Measurements from ENCODE around the gene SCYL1. TPM values are rescaled to one million over a fixed set of nuclear protein-coding genes. Genes with fewer than 3 reads are reported as not detected.
A peak's percentile ranks its signal among the peaks of the same experiment; 100 is the strongest.

Gene SCYL1
- total RNA-seq, 1 experiment from 2014 or later, result 54.7 TPM

DNA sequence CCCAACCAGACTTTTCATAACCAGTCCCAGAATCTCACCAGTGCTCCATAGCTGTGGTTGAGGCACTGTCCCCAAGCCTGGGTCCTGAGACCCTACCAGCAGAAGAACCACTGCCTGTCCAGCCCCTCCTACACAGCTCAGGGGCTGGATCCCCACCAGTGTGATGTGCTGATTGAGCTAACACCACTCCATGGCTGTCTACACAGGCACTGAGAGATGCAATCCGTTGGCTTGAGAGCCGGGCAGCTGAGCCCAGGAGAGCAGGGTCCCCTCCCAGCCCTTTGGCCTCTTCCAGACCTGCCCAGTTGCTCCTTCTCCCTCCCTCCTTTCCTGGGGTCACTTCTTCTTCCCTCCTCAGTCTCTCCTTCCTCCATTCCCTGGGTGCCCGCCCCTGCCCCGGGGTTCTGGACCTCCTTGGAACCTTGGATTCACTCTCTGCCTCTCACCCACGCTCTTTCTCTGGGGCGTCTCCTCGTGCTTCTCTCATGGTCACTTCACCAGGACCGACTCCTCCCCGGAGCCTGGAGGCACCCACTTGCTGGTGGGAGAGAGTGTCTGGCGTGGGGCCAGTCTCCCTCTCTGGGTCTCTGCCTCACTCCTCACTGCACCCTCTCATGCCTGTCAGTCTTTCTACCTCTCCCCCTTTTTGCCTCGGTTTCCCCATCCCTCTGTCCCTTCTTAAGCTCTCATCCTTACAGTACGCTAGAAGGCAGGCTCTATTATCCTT, 706 bp upstream of the SCYL1 start:
- Mint-ChIP-seq H3K9me3 (no peaks in the 10 kb centered on the region), H3K27me3 (ENCODE audit: low read depth) (peaks cover 18% of the 10 kb centered on the region), H3K27ac (no peak overlapping the region; a peak in 2 of 7 replicates), H3K4me3 (peak overlapping the region; percentile 55 to 75; a peak in 4 of 5 replicates), H3K36me3 (ENCODE audit: insufficient read depth in 1 of 3, low read depth in 3 of 3) (peaks cover 9 to 16% (median 14%) of the 10 kb centered on the region in 3 experiments), H3K4me1 (peaks cover 24 to 34% of the 10 kb centered on the region in 2 experiments)
- no peak for DNase-seq
- no peak overlapping the region for H3K23ac ChIP-seq (ENCODE audit: insufficient read length, low read depth, low read length)
- H2AFZ ChIP-seq (ENCODE audit: low read length), result no peak overlapping the region
- H3K9ac ChIP-seq (ENCODE audit: extremely low read depth, insufficient read length, low read length), result no peak overlapping the region
- no peaks in the 10 kb centered on the region for H3K79me1 ChIP-seq (ENCODE audit: insufficient read depth, low read depth, low read length, poor library complexity, severe bottlenecking)
- H2BK12ac ChIP-seq (ENCODE audit: insufficient read length, low read depth, low read length), result no peak overlapping the region
- no peak overlapping the region for H2BK5ac ChIP-seq (ENCODE audit: insufficient read length, low read length)
- no peaks in the 10 kb centered on the region; the same call in 1 of the 2 replicates for H3K4me1 ChIP-seq (ENCODE audit: insufficient read depth, low read length)
- no peak overlapping the region for H4K91ac ChIP-seq (ENCODE audit: insufficient read length, low read depth, low read length)
- no peaks in the 10 kb centered on the region; the same call in 1 of the 2 replicates for H3K79me2 ChIP-seq (ENCODE audit: insufficient read depth, low read length)
- no peak overlapping the region for H4K5ac ChIP-seq (ENCODE audit: insufficient read length, low read depth, low read length)
- no peak overlapping the region for H2AK5ac ChIP-seq (ENCODE audit: insufficient read length, low read length)
- H2BK120ac ChIP-seq (ENCODE audit: low read depth, low read length, poor library complexity, severe bottlenecking), result no peak overlapping the region
- no peaks in the 10 kb centered on the region for H3K27me3 ChIP-seq (ENCODE audit: insufficient read depth, low read length)
- no peak overlapping the region for H4K8ac ChIP-seq (replicated peaks; ENCODE audit: insufficient read length, low read depth, low read length)
- no peak overlapping the region for H3K18ac ChIP-seq (ENCODE audit: insufficient read length, low read depth, low read length)
- no peak overlapping the region for H3K27ac ChIP-seq (ENCODE audit: insufficient read length, low read depth, low read length)
- no peak overlapping the region for H2BK15ac ChIP-seq (ENCODE audit: low read depth, low read length)
- peaks cover 4% of the 10 kb centered on the region for H3K23me2 ChIP-seq (ENCODE audit: insufficient read length, low read depth, low read length, poor library complexity, severe bottlenecking)
- TF ChIP-seq, protein P1, sequence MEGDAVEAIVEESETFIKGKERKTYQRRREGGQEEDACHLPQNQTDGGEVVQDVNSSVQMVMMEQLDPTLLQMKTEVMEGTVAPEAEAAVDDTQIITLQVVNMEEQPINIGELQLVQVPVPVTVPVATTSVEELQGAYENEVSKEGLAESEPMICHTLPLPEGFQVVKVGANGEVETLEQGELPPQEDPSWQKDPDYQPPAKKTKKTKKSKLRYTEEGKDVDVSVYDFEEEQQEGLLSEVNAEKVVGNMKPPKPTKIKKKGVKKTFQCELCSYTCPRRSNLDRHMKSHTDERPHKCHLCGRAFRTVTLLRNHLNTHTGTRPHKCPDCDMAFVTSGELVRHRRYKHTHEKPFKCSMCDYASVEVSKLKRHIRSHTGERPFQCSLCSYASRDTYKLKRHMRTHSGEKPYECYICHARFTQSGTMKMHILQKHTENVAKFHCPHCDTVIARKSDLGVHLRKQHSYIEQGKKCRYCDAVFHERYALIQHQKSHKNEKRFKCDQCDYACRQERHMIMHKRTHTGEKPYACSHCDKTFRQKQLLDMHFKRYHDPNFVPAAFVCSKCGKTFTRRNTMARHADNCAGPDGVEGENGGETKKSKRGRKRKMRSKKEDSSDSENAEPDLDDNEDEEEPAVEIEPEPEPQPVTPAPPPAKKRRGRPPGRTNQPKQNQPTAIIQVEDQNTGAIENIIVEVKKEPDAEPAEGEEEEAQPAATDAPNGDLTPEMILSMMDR (conservative IDR thresholded peaks at IDR 0.05), result no peak
- H3K56ac ChIP-seq (ENCODE audit: insufficient read length, low read depth, low read length), result no peak overlapping the region
- peak overlapping the region; percentile 41 for H3K4me2 ChIP-seq (ENCODE audit: insufficient read depth, insufficient read length, low read length)
- H3K4ac ChIP-seq (ENCODE audit: low read depth, low read length), result no peak overlapping the region
- no peaks in the 10 kb centered on the region for H3K9me3 ChIP-seq (ENCODE audit: control insufficient read depth, low read depth, low read length)
- H2BK20ac ChIP-seq (ENCODE audit: low read depth, low read length, poor library complexity, severe bottlenecking), result no peak overlapping the region
- H3T11ph ChIP-seq (ENCODE audit: low read length), result no peak overlapping the region
- H4K20me1 ChIP-seq (ENCODE audit: control insufficient read depth, insufficient read depth, insufficient read length), result no peaks in the 10 kb centered on the region
- no peak overlapping the region for H3K14ac ChIP-seq (ENCODE audit: insufficient read depth, low read length)
- no CpG with 5 or more reads among the region's 12 CpGs for whole genome bisulfite sequencing (ENCODE audit: extremely low coverage, insufficient read length, low lambda C conversion rate)
